GM18511 (cell line): ENCODE measurements around the gene HTRA3.

Experiments used
- ATAC-seq: cut with Tn5 transposase; IDR thresholded peaks from one replicate; pipeline ENCODE4 v1.9.1; 2021; ENCODE audit warnings: mild to moderate bottlenecking, moderate library complexity; ENCODE audit not compliant: unreplicated experiment

Gene HTRA3

DNA sequence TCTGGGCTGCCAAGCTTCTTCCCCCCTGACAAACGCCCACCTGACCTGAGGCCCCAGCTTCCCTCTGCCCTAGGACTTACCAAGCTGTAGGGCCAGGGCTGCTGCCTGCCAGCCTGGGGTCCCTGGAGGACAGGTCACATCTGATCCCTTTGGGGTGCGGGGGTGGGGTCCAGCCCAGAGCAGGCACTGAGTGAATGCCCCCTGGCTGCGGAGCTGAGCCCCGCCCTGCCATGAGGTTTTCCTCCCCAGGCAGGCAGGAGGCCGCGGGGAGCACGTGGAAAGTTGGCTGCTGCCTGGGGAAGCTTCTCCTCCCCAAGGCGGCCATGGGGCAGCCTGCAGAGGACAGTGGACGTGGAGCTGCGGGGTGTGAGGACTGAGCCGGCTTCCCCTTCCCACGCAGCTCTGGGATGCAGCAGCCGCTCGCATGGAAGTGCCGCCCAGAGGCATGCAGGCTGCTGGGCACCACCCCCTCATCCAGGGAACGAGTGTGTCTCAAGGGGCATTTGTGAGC, 37.0 kb downstream of the HTRA3 start:
- no peak for ATAC-seq

DNA sequence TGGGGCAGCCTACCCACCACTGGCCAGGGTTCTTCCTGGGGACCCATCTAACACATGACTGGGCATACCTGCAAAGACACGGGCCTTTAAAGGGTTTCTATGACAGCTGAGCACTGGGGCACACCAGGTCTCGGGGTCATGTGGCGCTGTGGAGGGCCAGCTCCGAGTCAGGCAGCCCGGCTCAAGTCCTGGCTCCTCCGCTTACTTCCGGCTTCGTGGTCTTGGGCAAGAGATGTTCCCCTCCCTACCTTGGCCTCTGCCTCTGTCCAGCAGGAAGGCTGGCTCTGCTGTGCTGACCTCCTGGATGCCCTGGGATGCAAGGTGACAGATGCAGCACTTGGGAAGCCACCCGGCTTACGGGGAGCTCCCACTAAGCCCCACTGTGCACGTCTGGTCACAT, 37.6 kb downstream of the HTRA3 start:
- ATAC-seq: no peak

DNA sequence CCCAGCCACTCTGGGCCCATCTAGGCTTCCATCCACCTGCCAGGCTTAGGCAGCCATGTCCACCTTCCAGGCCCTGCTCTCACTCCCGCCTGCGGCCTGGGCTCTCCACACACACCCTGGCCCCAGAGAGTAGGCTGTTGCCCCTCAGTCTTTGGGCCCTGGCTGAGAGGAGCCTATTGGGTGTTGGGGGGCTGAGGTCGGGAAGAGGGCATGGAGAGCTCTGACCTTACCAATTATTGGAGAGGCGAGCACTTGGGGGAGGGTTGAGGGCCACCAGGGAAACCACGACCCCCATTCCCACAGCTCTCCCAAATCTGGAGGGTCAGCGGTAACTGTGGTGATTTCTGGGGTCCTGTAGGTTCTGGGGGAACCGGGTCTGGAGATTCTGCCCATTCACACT, 38.2 kb downstream of the HTRA3 start:
- no peak for ATAC-seq

GRCh38 chr4:8308144-8308543, 38.6 kb downstream of the HTRA3 start:
- ATAC-seq: no peak

- no peak for ATAC-seq
Measured at GRCh38 chr4:8308856-8309771, 39.6 kb downstream of the HTRA3 start.

DNA sequence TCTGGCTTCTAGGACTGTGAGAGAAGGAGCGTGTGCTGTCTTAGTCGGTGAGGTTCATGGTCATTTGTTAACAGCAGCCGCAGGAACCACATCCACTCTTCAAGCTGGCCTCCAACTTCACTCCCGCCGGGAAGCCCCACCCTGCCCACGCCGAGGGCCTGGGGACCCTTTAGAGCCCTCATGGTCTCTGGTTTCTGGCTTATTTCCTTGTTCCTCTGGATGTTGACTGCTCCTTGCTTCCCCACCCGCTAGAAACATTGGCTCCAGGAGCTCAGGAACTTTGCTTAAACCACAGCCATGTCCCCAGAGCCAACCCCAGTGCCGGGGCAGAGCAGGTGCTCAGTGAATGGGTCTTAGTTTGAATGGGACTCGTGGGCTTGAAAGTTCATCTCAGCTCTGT, 40.8 kb downstream of the HTRA3 start:
- no peak for ATAC-seq

GRCh38 chr4:8311101-8312068, 41.8 kb downstream of the HTRA3 start:
- no peak for ATAC-seq

DNA sequence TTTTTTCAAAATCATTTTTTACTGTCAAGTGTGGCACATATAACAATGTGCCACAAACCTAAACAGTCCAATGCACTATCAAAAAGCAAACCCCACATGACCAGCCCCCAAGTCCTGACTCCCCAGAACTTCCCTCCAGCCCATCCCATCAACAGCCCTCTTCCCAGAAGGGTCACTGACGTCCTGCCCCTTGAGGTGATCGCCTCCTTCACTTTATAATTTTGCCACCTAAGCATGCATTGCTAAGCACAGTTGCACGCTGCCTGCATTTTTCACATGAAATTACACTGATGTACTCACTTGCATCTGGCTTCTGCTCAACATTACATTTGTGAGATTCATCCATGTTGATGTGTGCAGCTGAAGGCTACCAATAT, 42.5 kb downstream of the HTRA3 start:
- no peak for ATAC-seq

DNA sequence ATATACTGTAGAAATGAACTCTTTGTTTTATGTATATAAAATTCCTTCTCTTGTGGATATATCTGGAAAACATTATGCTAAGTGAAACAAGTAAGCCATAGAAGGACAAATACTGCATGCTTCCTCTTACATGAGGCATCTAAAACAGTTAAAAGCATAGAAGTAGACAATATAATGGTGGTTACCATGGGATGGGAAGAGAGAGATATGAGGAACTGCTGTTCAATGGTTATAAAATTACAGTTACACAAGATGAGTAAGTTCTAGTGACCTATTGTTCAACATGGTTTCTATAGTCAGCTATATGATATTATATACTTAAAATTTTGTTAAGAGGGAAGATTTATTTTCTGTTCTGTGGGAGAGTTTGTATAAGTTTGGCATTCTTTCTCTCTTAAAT, 43.4 kb downstream of the HTRA3 start:
- no peak for ATAC-seq

- no peak for ATAC-seq
Measured at GRCh38 chr4:8314691-8315255, 45.2 kb downstream of the HTRA3 start.

- ATAC-seq: no peak
Measured at GRCh38 chr4:8315435-8316250, 46.1 kb downstream of the HTRA3 start.

- ATAC-seq: no peak
Measured at GRCh38 chr4:8316251-8316771, 46.8 kb downstream of the HTRA3 start.

DNA sequence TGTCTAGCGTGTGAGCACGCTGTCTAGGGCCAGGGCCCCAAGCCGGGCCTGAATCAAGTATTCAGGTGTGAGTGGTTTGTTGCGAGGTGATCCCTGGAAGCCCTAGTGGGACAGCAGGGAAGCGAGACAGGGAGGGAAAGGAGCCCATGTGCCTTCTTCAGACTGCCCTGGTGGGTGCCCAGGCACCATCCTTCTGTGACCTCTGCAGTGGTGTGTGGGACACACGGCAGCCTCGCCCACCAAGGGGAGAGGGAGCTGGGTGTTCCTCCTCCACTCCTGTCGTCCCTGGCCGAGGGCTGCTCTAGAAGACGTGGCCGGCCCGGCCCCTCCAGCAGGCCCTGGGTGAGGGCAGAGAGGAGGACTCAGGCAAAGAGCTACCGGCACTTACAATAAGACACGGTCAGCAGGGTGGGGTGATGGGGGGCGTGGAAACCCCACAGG, 47.4 kb downstream of the HTRA3 start:
- no peak for ATAC-seq

GRCh38 chr4:8317474-8317873, 47.9 kb downstream of the HTRA3 start:
- ATAC-seq: no peak

GRCh38 chr4:8318509-8318908, 49.0 kb downstream of the HTRA3 start:
- ATAC-seq: no peak

GRCh38 chr4:8319061-8319460, 49.5 kb downstream of the HTRA3 start:
- ATAC-seq: no peak

DNA sequence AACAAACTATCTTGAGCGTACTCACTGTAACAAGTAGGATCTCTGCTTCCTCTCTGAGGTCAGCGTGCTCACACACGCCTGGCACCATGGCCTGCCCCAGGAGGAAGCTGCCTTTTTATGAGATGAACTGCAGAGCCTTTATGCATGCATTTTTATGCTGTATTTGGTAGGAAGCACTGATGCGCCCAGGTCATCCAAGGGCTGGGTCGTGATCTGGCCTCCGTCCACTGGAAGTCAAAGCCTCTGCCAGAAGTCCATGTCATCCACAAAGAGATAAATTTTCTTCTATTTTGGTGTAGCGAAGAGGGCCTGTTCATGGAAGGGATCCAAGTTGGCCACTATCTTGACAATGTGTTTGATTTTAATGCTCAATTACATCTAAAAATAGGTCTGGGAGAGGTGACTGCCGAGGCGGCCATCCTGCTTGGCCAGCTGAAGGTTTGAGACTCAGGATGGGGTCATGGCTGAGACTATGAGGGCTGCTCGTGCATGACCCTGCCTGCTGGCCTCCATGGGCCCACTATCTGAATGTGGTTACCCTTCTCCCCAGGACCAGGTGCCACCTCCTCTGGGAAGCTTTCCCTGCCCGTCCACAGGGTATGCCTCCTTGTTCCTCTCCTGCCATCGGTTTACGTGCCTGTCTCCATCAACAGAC, 50.3 kb downstream of the HTRA3 start:
- no peak for ATAC-seq

GRCh38 chr4:8320386-8320750, 50.8 kb downstream of the HTRA3 start:
- no peak for ATAC-seq

DNA sequence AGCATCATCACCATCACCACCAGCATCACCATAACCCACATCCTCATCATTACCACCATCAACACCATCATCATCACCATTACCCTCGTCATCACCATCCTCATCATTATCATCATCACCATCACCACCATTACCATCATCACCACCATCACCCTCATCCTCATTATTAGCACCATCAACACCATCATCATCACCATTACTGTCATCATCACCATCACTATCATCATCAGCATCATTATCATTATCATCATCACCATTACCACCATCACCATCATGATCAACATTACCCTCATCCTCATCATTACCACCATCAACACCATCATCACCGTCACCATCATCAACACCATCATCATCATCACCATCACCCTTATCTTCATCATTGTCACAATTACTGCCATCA, 51.7 kb downstream of the HTRA3 start:
- ATAC-seq: no peak

- no peak for ATAC-seq
Measured at GRCh38 chr4:8321771-8322170, 52.2 kb downstream of the HTRA3 start.
